ENCODE data around the gene RNF217.

- TF ChIP-seq POLR2A (IDR thresholded peaks at IDR 0.05; ENCODE audit: low read depth, low read length) = no peak
- no peak for TF ChIP-seq POLR2AphosphoS5 (IDR thresholded peaks at IDR 0.05; ENCODE audit: low read depth, low read length)
- no peak for TF ChIP-seq TAF1 (IDR thresholded peaks at IDR 0.05; ENCODE audit: borderline replicate concordance, low read depth, low read length)
Measured at GRCh38 chr6:124997196-124997875, 35.1 kb downstream of the RNF217 start.

Data from GM12892 (cell line).